HEK293T (cell line): ENCODE measurements around the gene ARID3A.
A peak's percentile ranks its signal among the peaks of the same experiment; 100 is the strongest.
"Not testable (repeated sequence)": the region's sequence is repeated elsewhere in the genome, so short reads cannot be mapped to it uniquely, and the experiment has no call there.

ENCODE experiments used
- CTCF ChIA-PET: fragments of 350-600 bp; formaldehyde crosslinking; extraction: SDS; loops from one replicate; lab custom pipeline; 2021; ENCODE audit warnings: antibody characterized with exemption, inconsistent platforms; lab: Yijun Ruan, JAX
- POLR2A ChIA-PET: fragments of 350-600 bp; formaldehyde crosslinking; extraction: SDS; loops from one replicate; lab custom pipeline; 2020; ENCODE audit warnings: antibody characterized with exemption, inconsistent platforms; lab: Yijun Ruan, JAX
- DNase-seq: peaks from one replicate; pipeline ENCODE4 v3.0.0; 2012; ENCODE audit warnings: mixed read lengths; ENCODE audit errors: extremely low spot score
- ARNT ChIP-seq: fragments of 450-650 bp; IDR thresholded peaks from 2 replicates; pipeline ENCODE4 v1.6.1; 2017; ENCODE audit warnings: mild to moderate bottlenecking
- BHLHE40 ChIP-seq: fragments of 450-650 bp; IDR thresholded peaks from 2 replicates; pipeline ENCODE4 v1.6.1; 2016; ENCODE audit warnings: mild to moderate bottlenecking, moderate library complexity, borderline replicate concordance
- CTBP1 ChIP-seq: fragments of 450-650 bp; IDR thresholded peaks from 2 replicates; pipeline ENCODE4 v1.6.1; 2016; ENCODE audit warnings: borderline replicate concordance
- ELF4 ChIP-seq: fragments of 450-650 bp; IDR thresholded peaks from 2 replicates; pipeline ENCODE4 v1.6.1; 2017; ENCODE audit warnings: antibody characterized with exemption
- FOXA1 ChIP-seq: fragments of 450-650 bp; IDR thresholded peaks from 2 replicates; pipeline ENCODE4 v1.6.1; 2016; ENCODE audit warnings: mild to moderate bottlenecking
- FOXK2 ChIP-seq: fragments of 450-650 bp; IDR thresholded peaks from 2 replicates; pipeline ENCODE4 v1.6.1; 2016; ENCODE audit warnings: mild to moderate bottlenecking
- FOXM1 ChIP-seq: fragments of 450-650 bp; IDR thresholded peaks from 2 replicates; pipeline ENCODE4 v1.6.1; 2017; ENCODE audit warnings: mild to moderate bottlenecking, borderline replicate concordance
- HDGF ChIP-seq: fragments of 450-650 bp; IDR thresholded peaks from 2 replicates; pipeline ENCODE4 v1.6.1; 2017; ENCODE audit warnings: antibody characterized with exemption, borderline replicate concordance
- L3MBTL2 ChIP-seq: fragments of 450-650 bp; conservative IDR thresholded peaks from 2 replicates; pipeline ENCODE4 v1.6.1; 2016; ENCODE audit warnings: mild to moderate bottlenecking
- LEF1 ChIP-seq: fragments of 450-650 bp; IDR thresholded peaks from 2 replicates; pipeline ENCODE4 v1.6.1; 2017; ENCODE audit warnings: mild to moderate bottlenecking, borderline replicate concordance
- NFRKB ChIP-seq: fragments of 450-650 bp; IDR thresholded peaks from 2 replicates; pipeline ENCODE4 v1.6.1; 2016; ENCODE audit warnings: mild to moderate bottlenecking, moderate library complexity
- SP1 ChIP-seq: fragments of 450-650 bp; IDR thresholded peaks from 2 replicates; pipeline ENCODE4 v1.6.1; 2017
- SUZ12 ChIP-seq: fragments of 450-650 bp; IDR thresholded peaks from 2 replicates; pipeline ENCODE4 v1.6.1; 2016; ENCODE audit warnings: mild to moderate bottlenecking
- TARDBP ChIP-seq: fragments of 450-650 bp; IDR thresholded peaks from 2 replicates; pipeline ENCODE4 v1.6.1; 2016
- ZNF384 ChIP-seq: fragments of 450-650 bp; IDR thresholded peaks from 2 replicates; pipeline ENCODE4 v1.6.1; 2016
- TF ChIP-seq, protein P1 (sequence below): fragments of 450-650 bp; IDR thresholded peaks from 2 replicates; pipeline ENCODE4 v1.6.1; 2016

The ARID3A gene

DNA sequence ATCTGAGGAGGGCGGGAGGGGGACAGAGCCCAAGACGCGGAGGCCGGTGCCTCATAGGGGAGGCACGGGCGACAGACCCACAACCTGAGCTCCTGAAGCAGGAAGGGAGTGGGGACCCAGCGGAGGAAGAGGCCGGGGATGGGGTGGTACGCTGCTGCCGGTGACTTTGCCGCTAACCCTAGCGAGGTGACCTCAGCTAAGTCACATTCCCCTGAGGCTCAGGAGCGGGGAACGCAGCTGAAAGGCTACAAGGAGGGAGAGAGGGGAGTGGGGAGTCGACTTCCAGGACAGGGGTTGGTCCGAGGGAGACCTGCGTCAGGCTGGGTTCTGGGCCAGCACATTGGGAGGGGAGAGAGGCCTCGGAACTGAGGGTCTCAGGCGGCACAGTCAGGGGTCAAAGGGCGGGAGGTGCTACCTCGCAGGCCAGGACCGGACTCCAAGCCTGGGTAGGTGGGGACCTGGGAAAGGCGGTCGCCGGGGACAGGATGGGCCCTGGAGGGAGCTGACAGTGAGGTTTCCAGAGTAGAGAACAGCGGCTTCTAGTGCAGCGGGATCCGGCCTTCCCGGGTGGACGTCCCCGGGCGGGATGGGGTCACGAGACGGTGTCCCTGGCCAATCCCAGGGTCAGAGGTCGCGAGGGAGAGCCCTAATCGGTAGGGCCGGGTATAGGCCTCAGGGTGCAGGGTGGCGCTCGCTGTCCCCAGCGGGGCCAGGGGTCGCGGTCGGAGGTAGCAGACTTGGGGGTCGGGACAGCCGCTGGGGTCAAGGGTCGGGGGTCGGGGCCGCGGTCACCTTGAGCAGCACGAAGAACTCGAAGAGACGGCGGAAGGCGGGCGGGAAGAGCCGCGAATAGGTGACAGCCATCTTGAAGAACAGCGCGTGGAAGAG, 94.4 kb downstream of the ARID3A start:
- ChIA-PET CTCF (no interaction called here), POLR2A (interaction anchor here (1.2 to 4.3 kb wide), 2 partner anchors 13 to 249 kb away, joined by 3 to 16 read pairs; partner anchors contain the start of gene CIRBP)
- DNase-seq: no peak
- no peak for TF ChIP-seq HDGF
- TF ChIP-seq L3MBTL2: no peak
- no peak for TF ChIP-seq FOXM1
- TF ChIP-seq ARNT: no peak
- TF ChIP-seq ZNF384: no peak
- no peak for TF ChIP-seq CTBP1
- no peak for TF ChIP-seq SUZ12
- no peak for TF ChIP-seq NFRKB
- TF ChIP-seq FOXK2: no peak
- TF ChIP-seq BHLHE40: no peak
- TF ChIP-seq FOXA1: no peak
- no peak for TF ChIP-seq SP1
- no peak for TF ChIP-seq LEF1
- TF ChIP-seq, protein P1, sequence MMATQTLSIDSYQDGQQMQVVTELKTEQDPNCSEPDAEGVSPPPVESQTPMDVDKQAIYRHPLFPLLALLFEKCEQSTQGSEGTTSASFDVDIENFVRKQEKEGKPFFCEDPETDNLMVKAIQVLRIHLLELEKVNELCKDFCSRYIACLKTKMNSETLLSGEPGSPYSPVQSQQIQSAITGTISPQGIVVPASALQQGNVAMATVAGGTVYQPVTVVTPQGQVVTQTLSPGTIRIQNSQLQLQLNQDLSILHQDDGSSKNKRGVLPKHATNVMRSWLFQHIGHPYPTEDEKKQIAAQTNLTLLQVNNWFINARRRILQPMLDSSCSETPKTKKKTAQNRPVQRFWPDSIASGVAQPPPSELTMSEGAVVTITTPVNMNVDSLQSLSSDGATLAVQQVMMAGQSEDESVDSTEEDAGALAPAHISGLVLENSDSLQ: no peak
- TF ChIP-seq TARDBP: no peak
- no peak for TF ChIP-seq ELF4

DNA sequence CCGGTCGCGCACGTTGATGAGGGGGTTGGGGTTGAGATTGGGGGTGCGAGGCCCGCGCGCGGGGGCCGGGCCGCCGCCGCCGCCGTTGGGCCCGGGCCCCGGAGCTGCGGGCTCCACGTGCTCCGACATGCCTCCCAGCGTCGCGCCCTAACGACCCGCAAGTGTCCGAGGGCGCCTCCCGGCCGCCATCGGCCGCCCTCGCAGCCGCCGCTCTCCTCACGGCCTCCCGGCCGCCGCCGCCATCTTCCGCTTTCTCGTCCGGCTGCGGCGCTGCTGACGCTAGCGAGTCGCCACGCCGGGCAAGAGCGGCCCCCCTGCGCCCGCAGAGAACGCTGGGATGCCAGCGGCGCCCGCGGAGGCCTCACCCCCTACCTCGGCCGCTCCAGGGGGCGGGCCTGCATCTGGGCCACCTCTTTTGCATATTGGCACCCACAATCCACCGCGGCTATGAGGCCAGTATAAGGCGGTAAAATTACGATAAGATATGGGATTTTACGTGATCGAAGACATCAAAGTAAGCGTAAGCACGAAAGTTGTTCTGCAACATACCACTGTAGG, 95.1 kb downstream of the ARID3A start, which contains the start of gene TMEM259:
TSS of gene TMEM259 (minus strand) at position 256 of the 558 bp plus-strand sequence. CDS start at position 129, 127 bp downstream.
- peak; percentile 96 for DNase-seq
- ChIA-PET CTCF (interaction anchor here (0.6 kb wide), 1 partner anchor 434 kb away, joined by 4 read pairs; no protein-coding TSS in a partner anchor), POLR2A (interaction anchor here (0.6 to 4.3 kb wide), 8 partner anchors 11 to 248 kb away, joined by 3 to 16 read pairs (median 4); partner anchors contain the start of gene CIRBP)
- TF ChIP-seq FOXM1 (0 out of 2 replicates have a peak, but pooled peaks have one; percentile 9), FOXK2 (no peak), BHLHE40 (no peak), LEF1 (peak; percentile 70), HDGF (no peak), SP1 (no peak), SUZ12 (no peak)

DNA sequence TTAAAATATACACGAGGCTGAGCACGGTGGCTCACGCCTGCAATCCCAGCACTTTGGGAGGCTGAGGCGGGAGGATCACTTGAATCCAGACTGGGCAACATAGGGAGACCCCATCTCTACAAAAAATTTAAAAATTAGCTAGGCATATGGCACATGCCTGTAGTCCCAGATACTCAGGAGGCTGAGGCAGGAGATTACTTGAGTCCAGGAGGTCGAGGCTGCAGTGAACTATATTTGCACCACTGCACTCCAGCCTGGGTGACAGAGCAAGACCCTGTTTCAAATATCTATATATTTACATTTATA, 98.0 kb downstream of the ARID3A start:
- DNase-seq, POLR2A ChIA-PET: not testable (repeated sequence)
- CTCF ChIA-PET: interaction anchor here (0.9 kb wide), 1 partner anchor 43 kb away, joined by 3 read pairs; the partner anchor contains the start of gene ARHGAP45

DNA sequence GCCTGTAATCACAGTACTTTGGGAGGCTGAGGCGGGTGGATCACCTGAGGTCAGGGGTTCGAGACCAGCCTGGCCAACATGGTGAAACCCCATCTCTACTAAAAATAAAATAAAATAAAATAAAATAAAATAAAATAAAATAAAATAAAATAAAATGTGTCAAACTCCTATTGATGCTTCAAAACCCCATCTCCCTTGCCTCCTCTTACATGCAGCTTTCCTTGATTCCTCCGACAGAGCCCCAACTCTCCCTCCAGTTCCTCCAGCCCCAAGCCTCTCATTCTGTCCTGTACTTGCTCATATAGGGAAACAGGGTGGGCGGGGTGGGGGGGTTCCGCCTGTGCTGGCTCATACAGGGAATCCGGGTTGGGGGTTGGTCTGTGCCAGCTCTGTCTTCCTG, 99.2 kb downstream of the ARID3A start:
- CTCF ChIA-PET, POLR2A ChIA-PET, DNase-seq: not testable (repeated sequence)
